Liver (tissue), 9 donors: ENCODE data around the gene PPIE. TPM values are rescaled to one million over a fixed set of nuclear protein-coding genes. Genes with fewer than 3 reads are reported as not detected.

Experiments
- DNase-seq: peaks from one replicate; pipeline ENCODE4 v3.0.0-alpha.2; 2017; ENCODE audit warnings: low spot score
- H3K27ac ChIP-seq, 2 donors: one replicate each; pipeline ENCODE4 v1.7.0; 2013; ENCODE audit warnings: inconsistent platforms in 2 of 2, low read length in 2 of 2, control low read depth in 1 of 2, low read depth in 1 of 2, mild to moderate bottlenecking in 1 of 2
- H3K27me3 ChIP-seq, 4 donors: one replicate each; pipeline versions ENCODE4 v1.6.1 to v1.7.0; 2013; ENCODE audit warnings: low read length in 3 of 4, inconsistent platforms in 1 of 4, mild to moderate bottlenecking in 1 of 4, moderate library complexity in 1 of 4; ENCODE audit not compliant: control insufficient read depth in 4 of 4, insufficient read depth in 4 of 4
- H3K36me3 ChIP-seq, 4 donors: one replicate each; pipeline versions ENCODE4 v1.6.1 to v1.7.0; 2013; ENCODE audit warnings: low read length in 3 of 4, mild to moderate bottlenecking in 3 of 4, low read depth in 1 of 4, moderate library complexity in 1 of 4; ENCODE audit not compliant: control insufficient read depth in 4 of 4, insufficient read depth in 3 of 4
- H3K4me1 ChIP-seq, 4 donors: one replicate each; pipeline versions ENCODE4 v1.6.1 to v1.7.0; 2013; ENCODE audit warnings: low read length in 3 of 4, mild to moderate bottlenecking in 3 of 4, moderate library complexity in 1 of 4; ENCODE audit not compliant: control insufficient read depth in 4 of 4, insufficient read depth in 4 of 4
- H3K4me3 ChIP-seq, 3 donors: one replicate each; pipeline versions ENCODE4 v1.6.1 to v1.7.0; 2013; ENCODE audit warnings: low read length in 3 of 3, control low read depth in 1 of 3, low read depth in 1 of 3, mild to moderate bottlenecking in 1 of 3
- H3K9ac ChIP-seq, 2 donors: one replicate each; pipeline ENCODE4 v1.7.0; 2013; ENCODE audit warnings: low read length in 2 of 2, mild to moderate bottlenecking in 2 of 2, moderate library complexity in 2 of 2, control low read depth in 1 of 2, low read depth in 1 of 2
- H3K9me3 ChIP-seq, 4 donors: one replicate each; pipeline versions ENCODE4 v1.6.1 to v1.7.0; 2013; ENCODE audit warnings: low read length in 3 of 4; ENCODE audit not compliant: control insufficient read depth in 4 of 4
- ATF3 ChIP-seq: IDR thresholded peaks from 2 replicates; pipeline ENCODE4 v1.6.1; 2016; ENCODE audit warnings: antibody characterized with exemption
- EGR1 ChIP-seq, 2 donors: IDR thresholded peaks; 2 replicates each; pipeline ENCODE4 v1.6.1; 2016 to 2018; ENCODE audit warnings: antibody characterized with exemption in 2 of 2, low read depth in 2 of 2
- FOXA1 ChIP-seq: IDR thresholded peaks from 2 replicates; pipeline ENCODE4 v1.6.1; 2016; ENCODE audit warnings: antibody characterized with exemption
- FOXA2 ChIP-seq: IDR thresholded peaks from 2 replicates; pipeline ENCODE4 v1.6.1; 2016; ENCODE audit warnings: antibody characterized with exemption
- HNF4A ChIP-seq, 2 donors: conservative IDR thresholded peaks; 2 replicates each; pipeline ENCODE4 v1.6.1; 2016; ENCODE audit warnings: antibody characterized with exemption in 2 of 2, mild to moderate bottlenecking in 2 of 2
- JUND ChIP-seq, 2 donors: IDR thresholded peaks; 2 replicates each; pipeline ENCODE4 v1.6.1; 2016; ENCODE audit warnings: antibody characterized with exemption in 2 of 2
- MAX ChIP-seq: IDR thresholded peaks from 2 replicates; pipeline ENCODE4 v1.6.1; 2016; ENCODE audit warnings: antibody characterized with exemption
- RAD21 ChIP-seq, 2 donors: IDR thresholded peaks; 2 replicates each; pipeline ENCODE4 v1.6.1; 2016; ENCODE audit warnings: antibody characterized with exemption in 2 of 2, mild to moderate bottlenecking in 2 of 2
- RXRA ChIP-seq, 2 donors: IDR thresholded peaks; 2 replicates each; pipeline ENCODE4 v1.6.1; 2017 to 2018; ENCODE audit warnings: antibody characterized with exemption in 2 of 2, mild to moderate bottlenecking in 1 of 2
- SP1 ChIP-seq: IDR thresholded peaks from 2 replicates; pipeline ENCODE4 v1.6.1; 2018; ENCODE audit warnings: antibody characterized with exemption, mild to moderate bottlenecking
- YY1 ChIP-seq: IDR thresholded peaks from 2 replicates; pipeline ENCODE4 v1.6.1; 2016; ENCODE audit warnings: antibody characterized with exemption, mild to moderate bottlenecking
- WGBS: extraction: QIAGEN DNeasy Blood & Tissue Kit; methylation state at CpG from one replicate; pipeline ENCODE4 v1.1.7; 2013; 5-methylcytosine and 5-hydroxymethylcytosine counted together
- polyA plus RNA-seq, 2 donors: library from polyadenylated mRNA; stranded (reverse) in 1 of 2; unstranded in 1 of 2; fragments of 200-250 nt in 1 of 2; fragments of >200 nt in 1 of 2; fragmentation: Nextera tagmentation in 1 of 2; extraction: Ambion mirVana in 1 of 2; gene quantifications; one replicate each; pipeline versions ENCODE4 v1.2.1 to v1.2.3, GENCODE V29; 2013 to 2015
- total RNA-seq, 2 donors: library from RNA; depleted of rRNA; stranded (reverse); fragments of >200 nt; gene quantifications; one replicate each; pipeline ENCODE4 v1.2.3, GENCODE V29; 2014
- TF ChIP-seq, protein P1 (sequence below): IDR thresholded peaks from 2 replicates; pipeline ENCODE4 v1.6.1; 2016; ENCODE audit warnings: antibody characterized with exemption, mild to moderate bottlenecking
- TF ChIP-seq, protein P2 (sequence below): IDR thresholded peaks from 2 replicates; pipeline ENCODE4 v1.6.1; 2016; ENCODE audit warnings: antibody characterized with exemption
- donor health status: healthy.
- donor health status: healthy.
- donor health status: healthy.
- donor health status: healthy.
- donor health status: healthy.

The PPIE gene
- total and polyA plus RNA-seq, 4 donors, result 15.5 to 23.6 (median 19.2) TPM

- no peaks in the 10 kb centered on the region for H3K36me3 ChIP-seq
- 82% methylated on average over 6 of the region's 6 CpGs for whole genome bisulfite sequencing
- no peaks in the 10 kb centered on the region for H3K9me3 ChIP-seq
- no peak overlapping the region for H3K4me3 ChIP-seq
- H3K27me3 ChIP-seq, result peaks cover 0 to 5% (median 0%) of the 10 kb centered on the region in 4 donors
- H3K4me1 ChIP-seq, result no peaks in the 10 kb centered on the region
- TF ChIP-seq YY1 (no peak), JUND (IDR thresholded peaks at IDR 0.05) (no peak), HNF4A (conservative IDR thresholded peaks at IDR 0.05) (no peak), SP1 (no peak), FOXA2 (no peak)
- TF ChIP-seq, protein P1, sequence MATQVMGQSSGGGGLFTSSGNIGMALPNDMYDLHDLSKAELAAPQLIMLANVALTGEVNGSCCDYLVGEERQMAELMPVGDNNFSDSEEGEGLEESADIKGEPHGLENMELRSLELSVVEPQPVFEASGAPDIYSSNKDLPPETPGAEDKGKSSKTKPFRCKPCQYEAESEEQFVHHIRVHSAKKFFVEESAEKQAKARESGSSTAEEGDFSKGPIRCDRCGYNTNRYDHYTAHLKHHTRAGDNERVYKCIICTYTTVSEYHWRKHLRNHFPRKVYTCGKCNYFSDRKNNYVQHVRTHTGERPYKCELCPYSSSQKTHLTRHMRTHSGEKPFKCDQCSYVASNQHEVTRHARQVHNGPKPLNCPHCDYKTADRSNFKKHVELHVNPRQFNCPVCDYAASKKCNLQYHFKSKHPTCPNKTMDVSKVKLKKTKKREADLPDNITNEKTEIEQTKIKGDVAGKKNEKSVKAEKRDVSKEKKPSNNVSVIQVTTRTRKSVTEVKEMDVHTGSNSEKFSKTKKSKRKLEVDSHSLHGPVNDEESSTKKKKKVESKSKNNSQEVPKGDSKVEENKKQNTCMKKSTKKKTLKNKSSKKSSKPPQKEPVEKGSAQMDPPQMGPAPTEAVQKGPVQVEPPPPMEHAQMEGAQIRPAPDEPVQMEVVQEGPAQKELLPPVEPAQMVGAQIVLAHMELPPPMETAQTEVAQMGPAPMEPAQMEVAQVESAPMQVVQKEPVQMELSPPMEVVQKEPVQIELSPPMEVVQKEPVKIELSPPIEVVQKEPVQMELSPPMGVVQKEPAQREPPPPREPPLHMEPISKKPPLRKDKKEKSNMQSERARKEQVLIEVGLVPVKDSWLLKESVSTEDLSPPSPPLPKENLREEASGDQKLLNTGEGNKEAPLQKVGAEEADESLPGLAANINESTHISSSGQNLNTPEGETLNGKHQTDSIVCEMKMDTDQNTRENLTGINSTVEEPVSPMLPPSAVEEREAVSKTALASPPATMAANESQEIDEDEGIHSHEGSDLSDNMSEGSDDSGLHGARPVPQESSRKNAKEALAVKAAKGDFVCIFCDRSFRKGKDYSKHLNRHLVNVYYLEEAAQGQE, result no peak
- TF ChIP-seq, protein P2, sequence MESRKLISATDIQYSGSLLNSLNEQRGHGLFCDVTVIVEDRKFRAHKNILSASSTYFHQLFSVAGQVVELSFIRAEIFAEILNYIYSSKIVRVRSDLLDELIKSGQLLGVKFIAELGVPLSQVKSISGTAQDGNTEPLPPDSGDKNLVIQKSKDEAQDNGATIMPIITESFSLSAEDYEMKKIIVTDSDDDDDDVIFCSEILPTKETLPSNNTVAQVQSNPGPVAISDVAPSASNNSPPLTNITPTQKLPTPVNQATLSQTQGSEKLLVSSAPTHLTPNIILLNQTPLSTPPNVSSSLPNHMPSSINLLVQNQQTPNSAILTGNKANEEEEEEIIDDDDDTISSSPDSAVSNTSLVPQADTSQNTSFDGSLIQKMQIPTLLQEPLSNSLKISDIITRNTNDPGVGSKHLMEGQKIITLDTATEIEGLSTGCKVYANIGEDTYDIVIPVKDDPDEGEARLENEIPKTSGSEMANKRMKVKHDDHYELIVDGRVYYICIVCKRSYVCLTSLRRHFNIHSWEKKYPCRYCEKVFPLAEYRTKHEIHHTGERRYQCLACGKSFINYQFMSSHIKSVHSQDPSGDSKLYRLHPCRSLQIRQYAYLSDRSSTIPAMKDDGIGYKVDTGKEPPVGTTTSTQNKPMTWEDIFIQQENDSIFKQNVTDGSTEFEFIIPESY, result no peak
- H3K9ac ChIP-seq, result no peak overlapping the region
- H3K27ac ChIP-seq, result no peak overlapping the region
- no peak for DNase-seq
Measured at GRCh38 chr1:39711966-39712340, 26.7 kb upstream of the PPIE start.

GRCh38 chr1:39713557-39713956 is 25.1 kb upstream of the PPIE start:
- TF ChIP-seq YY1 (no peak), FOXA2 (no peak), HNF4A (conservative IDR thresholded peaks at IDR 0.05) (no peak), MAX (no peak), RAD21 (IDR thresholded peaks at IDR 0.05) (no peak), EGR1 (IDR thresholded peaks at IDR 0.05; ENCODE audit: low read depth in 2 of 2) (no peak)
- Histone ChIP-seq H3K9ac (no peak overlapping the region), H3K9me3 (no peaks in the 10 kb centered on the region), H3K27ac (no peak overlapping the region), H3K36me3 (no peaks in the 10 kb centered on the region), H3K4me1 (no peaks in the 10 kb centered on the region), H3K4me3 (no peak overlapping the region), H3K27me3 (peaks cover 0 to 9% (median 0%) of the 10 kb centered on the region in 4 donors)
- DNase-seq, result no peak
- WGBS, result 92% methylated on average over 5 of the region's 5 CpGs

GRCh38 chr1:39717809-39718208 is 20.9 kb upstream of the PPIE start:
- no peak overlapping the region for H3K9ac ChIP-seq
- H3K27ac ChIP-seq, result no peak overlapping the region
- H3K9me3 ChIP-seq, result no peaks in the 10 kb centered on the region
- H3K27me3 ChIP-seq, result peaks cover 0 to 9% (median 0%) of the 10 kb centered on the region in 4 donors
- WGBS, result 44% methylated on average over 6 of the region's 6 CpGs
- no peak for TF ChIP-seq FOXA2
- TF ChIP-seq, protein P2, result no peak
- no peak for TF ChIP-seq ATF3
- TF ChIP-seq FOXA1, result no peak
- TF ChIP-seq, protein P1, result no peak
- TF ChIP-seq EGR1 (IDR thresholded peaks at IDR 0.05; ENCODE audit: low read depth in 2 of 2), result no peak
- TF ChIP-seq MAX, result no peak
- TF ChIP-seq RXRA (IDR thresholded peaks at IDR 0.05), result no peak
- TF ChIP-seq YY1, result no peak
- TF ChIP-seq JUND (IDR thresholded peaks at IDR 0.05), result no peak
- DNase-seq, result no peak
- no peak overlapping the region for H3K4me3 ChIP-seq
- no peaks in the 10 kb centered on the region for H3K4me1 ChIP-seq
- no peaks in the 10 kb centered on the region for H3K36me3 ChIP-seq
